ENCODE data around the gene PSORS1C1. TPM values are rescaled to one million over a fixed set of nuclear protein-coding genes. Genes with fewer than 3 reads are reported as not detected.

PSORS1C1 gene
- total RNA-seq, 4 donors from 2014 or later, result 4.1 to 15.8 (median 5.5) TPM

DNA sequence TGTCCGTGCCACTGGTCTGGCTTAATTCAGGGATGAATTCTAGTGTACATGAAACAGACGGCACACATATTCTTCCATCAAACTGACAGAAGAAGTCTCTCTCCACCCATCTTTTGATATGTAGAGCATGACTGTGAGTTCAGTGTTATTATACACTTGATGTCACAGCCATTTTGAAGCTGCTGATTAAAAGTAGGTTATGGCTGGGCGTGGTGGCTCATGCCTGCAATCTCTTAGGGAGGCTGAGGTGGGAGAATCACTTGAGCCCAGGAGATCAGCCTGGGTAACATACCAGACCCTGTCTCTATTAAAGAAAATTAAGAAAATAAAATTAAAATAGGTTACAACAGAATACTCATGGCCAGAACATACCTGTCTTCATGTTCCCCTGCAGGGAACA, 22.9 kb upstream of the PSORS1C1 start:
- WGBS, result 34% methylated on average over 3 of the region's 3 CpGs

DNA sequence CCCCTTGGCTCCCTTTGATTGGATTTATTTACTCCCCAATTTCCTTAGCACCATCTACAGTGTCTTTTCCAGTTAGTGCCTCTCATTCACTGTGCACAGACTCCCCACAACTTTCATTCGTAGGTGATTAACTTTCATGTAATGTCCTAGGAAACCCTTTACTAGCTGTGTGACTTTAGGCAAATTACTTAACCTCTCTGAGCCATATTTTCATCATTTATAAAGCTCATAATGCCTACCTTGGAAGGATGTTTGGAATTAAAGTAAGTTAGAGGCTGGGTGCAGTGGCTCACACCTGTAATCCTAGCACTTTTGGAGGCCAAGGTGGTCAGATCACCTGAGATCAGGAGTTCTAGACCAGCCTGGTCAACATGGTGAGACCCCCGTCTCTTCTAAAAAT, 22.4 kb upstream of the PSORS1C1 start:
- WGBS, result 96% methylated on average over 2 of the region's 2 CpGs
- no peak for TF ChIP-seq POLR2AphosphoS5 (IDR thresholded peaks at IDR 0.05)
- H3K36me3 ChIP-seq, result no peaks in the 10 kb centered on the region

More for the DNA sequence above, 22.9 kb upstream of the PSORS1C1 start:
- no peak for TF ChIP-seq POLR2A (IDR thresholded peaks at IDR 0.05)
- no peak for TF ChIP-seq POLR2AphosphoS5 (IDR thresholded peaks at IDR 0.05)
- TF ChIP-seq EP300 (IDR thresholded peaks at IDR 0.05), result no peak
- TF ChIP-seq, protein P1, sequence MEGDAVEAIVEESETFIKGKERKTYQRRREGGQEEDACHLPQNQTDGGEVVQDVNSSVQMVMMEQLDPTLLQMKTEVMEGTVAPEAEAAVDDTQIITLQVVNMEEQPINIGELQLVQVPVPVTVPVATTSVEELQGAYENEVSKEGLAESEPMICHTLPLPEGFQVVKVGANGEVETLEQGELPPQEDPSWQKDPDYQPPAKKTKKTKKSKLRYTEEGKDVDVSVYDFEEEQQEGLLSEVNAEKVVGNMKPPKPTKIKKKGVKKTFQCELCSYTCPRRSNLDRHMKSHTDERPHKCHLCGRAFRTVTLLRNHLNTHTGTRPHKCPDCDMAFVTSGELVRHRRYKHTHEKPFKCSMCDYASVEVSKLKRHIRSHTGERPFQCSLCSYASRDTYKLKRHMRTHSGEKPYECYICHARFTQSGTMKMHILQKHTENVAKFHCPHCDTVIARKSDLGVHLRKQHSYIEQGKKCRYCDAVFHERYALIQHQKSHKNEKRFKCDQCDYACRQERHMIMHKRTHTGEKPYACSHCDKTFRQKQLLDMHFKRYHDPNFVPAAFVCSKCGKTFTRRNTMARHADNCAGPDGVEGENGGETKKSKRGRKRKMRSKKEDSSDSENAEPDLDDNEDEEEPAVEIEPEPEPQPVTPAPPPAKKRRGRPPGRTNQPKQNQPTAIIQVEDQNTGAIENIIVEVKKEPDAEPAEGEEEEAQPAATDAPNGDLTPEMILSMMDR (IDR thresholded peaks at IDR 0.05), result no peak
- no peaks in the 10 kb centered on the region for H3K27me3 ChIP-seq
- H3K4me1 ChIP-seq, result peaks cover 21% of the 10 kb centered on the region
- H3K4me3 ChIP-seq, result no peak overlapping the region
- H3K36me3 ChIP-seq, result no peaks in the 10 kb centered on the region
- no peaks in the 10 kb centered on the region for H3K9me3 ChIP-seq
- H3K27ac ChIP-seq, result no peak overlapping the region
- DNase-seq (ENCODE audit: low spot score in 2 of 2), result no peak

DNA sequence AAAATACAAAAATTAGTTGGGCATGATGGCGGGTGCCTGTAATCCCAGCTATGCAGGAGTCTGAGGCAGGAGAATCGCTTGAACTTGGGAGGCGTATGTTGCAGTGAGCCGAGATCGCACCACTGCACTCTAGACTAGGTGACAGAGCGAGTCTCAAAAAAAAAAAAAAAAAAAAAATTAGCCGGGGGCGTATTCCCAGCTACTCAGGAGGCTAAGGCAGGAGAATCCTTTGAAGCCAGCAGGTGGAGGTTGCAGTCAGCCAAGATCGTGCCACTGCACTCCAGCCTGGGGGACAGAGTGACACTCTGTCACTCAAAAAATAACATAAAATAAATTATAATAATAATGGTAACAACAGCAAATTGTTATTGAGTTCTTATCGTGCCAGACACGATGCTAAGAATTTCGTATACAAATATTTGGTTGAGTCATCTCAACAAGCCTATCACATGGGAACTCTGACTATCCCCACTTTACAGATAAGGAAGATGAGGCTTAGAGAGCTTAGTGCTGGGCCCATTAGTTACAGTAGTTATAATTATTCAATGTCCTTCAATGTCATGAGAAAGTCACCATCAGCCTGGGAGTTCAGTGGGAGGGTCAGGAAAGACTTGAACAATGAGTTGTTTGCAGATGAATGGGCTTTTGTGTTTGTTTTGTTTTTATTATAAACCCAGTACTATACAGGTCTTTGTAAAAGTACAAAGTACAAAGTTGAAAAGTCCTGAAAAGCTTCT, 21.7 kb upstream of the PSORS1C1 start:
- Histone ChIP-seq H3K36me3 (no peaks in the 10 kb centered on the region), H3K27me3 (no peaks in the 10 kb centered on the region), H3K9me3 (no peaks in the 10 kb centered on the region), H3K27ac (no peak overlapping the region), H3K4me3 (no peak overlapping the region), H3K4me1 (peaks cover 14% of the 10 kb centered on the region)
- TF ChIP-seq, protein P1 (IDR thresholded peaks at IDR 0.05), result no peak
- no peak for DNase-seq (ENCODE audit: low spot score in 2 of 2)
- 83% methylated on average over 12 of the region's 12 CpGs for WGBS

More for the DNA sequence above, 22.4 kb upstream of the PSORS1C1 start:
- no peaks in the 10 kb centered on the region for H3K27me3 ChIP-seq
- H3K27ac ChIP-seq, result no peak overlapping the region
- H3K4me3 ChIP-seq, result no peak overlapping the region
- no peaks in the 10 kb centered on the region for H3K9me3 ChIP-seq
- H3K4me1 ChIP-seq, result peaks cover 16% of the 10 kb centered on the region
- DNase-seq (ENCODE audit: low spot score in 2 of 2), result no peak

DNA sequence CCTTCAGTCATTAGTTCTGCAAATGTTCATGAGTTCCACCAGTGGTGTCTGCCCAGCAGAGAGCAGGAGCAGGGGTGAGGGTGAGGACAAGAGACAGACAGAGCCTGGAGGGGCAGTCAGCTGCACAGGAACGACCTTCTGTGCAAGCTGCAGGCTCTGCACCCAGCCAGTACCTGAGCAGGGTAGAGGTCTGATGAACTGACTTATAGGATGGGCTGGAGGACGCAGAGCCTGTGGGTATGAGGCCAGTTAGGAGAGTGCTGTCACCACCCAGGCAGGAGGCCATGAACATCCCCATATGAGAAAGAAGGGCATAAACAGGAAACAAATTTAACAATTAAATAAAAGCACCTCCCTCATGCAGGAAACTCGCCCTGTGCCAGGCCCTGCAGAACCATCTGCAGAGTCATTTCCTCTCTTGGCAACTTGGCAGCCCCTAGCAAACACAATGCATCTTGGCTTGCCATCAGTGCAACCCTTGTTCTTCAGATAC, 20.2 kb upstream of the PSORS1C1 start:
- H3K27me3 ChIP-seq, result no peaks in the 10 kb centered on the region
- no peak overlapping the region for H3K4me3 ChIP-seq
- 30% methylated on average over 3 of the region's 3 CpGs for WGBS
- no peak for DNase-seq (ENCODE audit: low spot score in 2 of 2)
- no peaks in the 10 kb centered on the region for H3K36me3 ChIP-seq
- no peaks in the 10 kb centered on the region for H3K9me3 ChIP-seq
- TF ChIP-seq, protein P1 (IDR thresholded peaks at IDR 0.05), result no peak
- TF ChIP-seq POLR2A (IDR thresholded peaks at IDR 0.05) (no peak), POLR2AphosphoS5 (IDR thresholded peaks at IDR 0.05) (peak in 1 of 3 donors; percentile 23), EP300 (IDR thresholded peaks at IDR 0.05) (no peak)
- peaks cover 14% of the 10 kb centered on the region for H3K4me1 ChIP-seq
- peak overlapping the region; percentile 39 for H3K27ac ChIP-seq

DNA sequence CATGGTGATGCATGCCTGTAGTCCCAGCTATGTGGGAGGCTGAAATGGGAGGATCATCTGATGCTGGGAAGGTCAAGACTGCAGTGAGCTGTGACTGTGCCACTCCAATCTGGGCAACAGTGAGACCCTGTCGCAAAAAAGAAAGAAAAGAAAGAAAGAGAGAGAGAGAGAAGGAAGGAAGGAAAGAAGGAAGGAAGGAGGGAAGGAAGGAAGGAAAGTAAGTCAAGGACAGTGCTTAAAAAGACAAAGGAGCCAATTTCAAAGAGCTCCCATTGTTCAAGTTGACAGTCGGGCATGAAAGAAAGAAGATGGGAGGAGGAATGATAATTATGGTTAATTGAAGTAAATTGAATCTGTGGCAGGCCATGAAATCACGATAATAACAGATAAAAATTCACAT, 18.4 kb upstream of the PSORS1C1 start:
- Histone ChIP-seq H3K27ac (no peak overlapping the region), H3K4me1 (peaks cover 14% of the 10 kb centered on the region), H3K27me3 (no peaks in the 10 kb centered on the region), H3K9me3 (no peaks in the 10 kb centered on the region), H3K4me3 (no peak overlapping the region), H3K36me3 (no peaks in the 10 kb centered on the region)
- TF ChIP-seq, protein P1 (IDR thresholded peaks at IDR 0.05), result no peak
- TF ChIP-seq POLR2A (IDR thresholded peaks at IDR 0.05) (no peak), POLR2AphosphoS5 (IDR thresholded peaks at IDR 0.05) (no peak), EP300 (IDR thresholded peaks at IDR 0.05) (no peak)
- no peak for DNase-seq (ENCODE audit: low spot score in 2 of 2)
- 80% methylated on average over 3 of the region's 3 CpGs for WGBS
